DLD1 (cell line): Measurements from ENCODE around the gene BBC3.
"Not testable (repeated sequence)": the region's sequence is repeated elsewhere in the genome, so short reads cannot be mapped to it uniquely, and the experiment has no call there.

Experiments
- in situ Hi-C: cut with HindIII; loops from 2 replicates; pipeline ENCODE4 v1.10.0; 2017; ENCODE audit warnings: low sequenced_read_pairs

Gene BBC3, protein sequence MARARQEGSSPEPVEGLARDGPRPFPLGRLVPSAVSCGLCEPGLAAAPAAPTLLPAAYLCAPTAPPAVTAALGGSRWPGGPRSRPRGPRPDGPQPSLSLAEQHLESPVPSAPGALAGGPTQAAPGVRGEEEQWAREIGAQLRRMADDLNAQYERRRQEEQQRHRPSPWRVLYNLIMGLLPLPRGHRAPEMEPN

DNA sequence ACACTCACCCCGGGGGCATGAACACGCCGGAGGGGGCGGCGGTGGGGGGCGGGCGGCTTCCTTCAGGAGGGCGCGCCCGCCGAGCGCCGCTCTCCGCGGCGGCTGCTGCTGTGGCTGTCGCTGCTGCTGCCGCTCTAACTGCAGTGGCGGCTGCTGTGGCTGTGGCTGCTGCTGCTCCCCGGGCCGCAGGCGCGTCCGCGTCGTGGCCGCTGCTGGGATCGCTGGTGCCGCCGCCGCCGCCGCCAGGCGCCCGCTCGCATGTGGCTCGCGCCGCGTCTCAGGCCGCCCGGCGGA is at the start of gene BBC3:
TSS of gene BBC3 (minus strand) at position 279 of the 294 bp plus-strand sequence. CDS start 2,768 bp downstream, outside the sequence.
- in situ Hi-C loops, result no loop called here

DNA sequence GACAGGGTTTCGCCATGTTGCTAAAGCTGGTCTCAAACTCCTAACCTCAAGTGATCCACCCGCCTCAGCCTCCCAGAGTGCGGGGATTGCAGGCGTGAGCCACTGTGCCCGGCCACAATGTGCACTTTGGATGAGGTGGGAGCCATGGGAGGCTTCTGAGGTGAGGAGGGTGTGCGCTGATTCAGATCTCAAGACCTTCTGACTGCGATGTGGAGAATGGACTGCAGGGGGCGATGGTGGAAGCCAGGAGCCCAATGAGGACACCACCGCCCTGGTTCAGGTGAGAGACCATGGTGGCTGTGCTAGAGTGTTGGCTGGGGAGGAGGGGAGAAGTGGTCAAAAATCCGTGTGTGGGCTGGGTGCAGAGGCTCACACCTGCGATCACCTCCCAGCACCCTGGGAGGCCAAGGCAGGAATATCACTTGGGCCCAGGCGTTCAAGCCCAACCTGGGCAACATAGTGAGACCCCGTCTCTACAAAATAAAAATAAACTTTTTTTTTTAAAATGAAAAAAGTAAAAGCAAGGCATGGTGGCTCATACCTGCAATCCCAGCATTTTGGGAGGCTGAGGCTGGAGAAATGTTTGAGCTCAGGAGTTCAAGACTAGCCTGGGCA is 49.3 kb upstream of the BBC3 start:
- in situ Hi-C loops, result no loop called here

DNA sequence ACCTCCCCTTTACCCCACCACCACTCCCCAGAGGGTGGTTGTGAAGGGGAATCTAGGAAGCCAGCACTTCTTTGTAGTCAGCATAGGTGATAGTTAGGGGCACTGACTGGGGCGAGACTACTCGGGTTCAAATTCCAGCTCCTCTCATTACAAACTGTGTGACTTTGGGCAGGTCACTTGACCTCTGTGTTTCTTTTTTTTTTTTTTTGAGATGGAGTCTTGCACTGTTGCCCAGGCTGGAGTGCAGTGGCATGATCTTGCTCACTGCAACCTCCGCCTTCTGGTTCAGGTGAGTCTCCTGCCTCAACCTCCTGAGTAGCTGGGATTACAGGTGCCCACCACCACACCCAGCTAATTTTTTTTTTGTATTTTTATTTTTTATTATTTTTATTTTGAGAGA is 45.5 kb upstream of the BBC3 start:
- in situ Hi-C loops, result not testable (repeated sequence)

DNA sequence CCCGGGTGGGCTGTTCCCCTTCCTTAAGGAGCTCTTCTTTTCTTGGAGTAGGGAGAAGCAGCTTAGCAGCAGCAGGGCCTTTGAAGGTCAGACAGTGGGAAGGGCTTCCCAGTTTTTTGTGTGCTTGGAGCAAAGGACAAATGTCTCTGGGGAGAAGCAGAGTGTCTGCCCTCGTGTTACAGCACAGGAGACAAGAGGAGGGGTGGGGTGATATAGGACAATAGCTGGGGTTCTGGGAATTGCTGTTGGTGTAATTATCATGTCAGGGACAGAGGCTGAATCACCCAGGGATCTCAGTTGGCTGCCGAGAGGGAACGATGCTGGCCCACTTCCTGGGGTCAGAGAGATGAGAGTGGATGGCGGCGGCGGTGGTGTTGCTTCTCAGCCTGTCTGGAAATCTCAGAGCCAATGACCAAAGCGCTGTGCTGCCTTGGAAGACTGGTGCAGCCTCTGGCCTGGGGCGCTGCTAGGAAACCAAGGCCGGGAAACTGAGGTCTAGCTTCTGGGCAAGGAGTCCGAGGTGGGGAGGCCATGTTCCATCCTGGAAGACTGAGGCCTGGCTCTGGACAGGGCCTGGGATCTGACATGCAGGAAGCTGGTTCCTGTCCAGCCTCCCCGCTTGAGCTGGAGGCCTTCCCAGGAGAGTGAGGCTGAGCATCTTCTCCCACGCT is 44.9 kb upstream of the BBC3 start:
- in situ Hi-C loops, result no loop called here

DNA sequence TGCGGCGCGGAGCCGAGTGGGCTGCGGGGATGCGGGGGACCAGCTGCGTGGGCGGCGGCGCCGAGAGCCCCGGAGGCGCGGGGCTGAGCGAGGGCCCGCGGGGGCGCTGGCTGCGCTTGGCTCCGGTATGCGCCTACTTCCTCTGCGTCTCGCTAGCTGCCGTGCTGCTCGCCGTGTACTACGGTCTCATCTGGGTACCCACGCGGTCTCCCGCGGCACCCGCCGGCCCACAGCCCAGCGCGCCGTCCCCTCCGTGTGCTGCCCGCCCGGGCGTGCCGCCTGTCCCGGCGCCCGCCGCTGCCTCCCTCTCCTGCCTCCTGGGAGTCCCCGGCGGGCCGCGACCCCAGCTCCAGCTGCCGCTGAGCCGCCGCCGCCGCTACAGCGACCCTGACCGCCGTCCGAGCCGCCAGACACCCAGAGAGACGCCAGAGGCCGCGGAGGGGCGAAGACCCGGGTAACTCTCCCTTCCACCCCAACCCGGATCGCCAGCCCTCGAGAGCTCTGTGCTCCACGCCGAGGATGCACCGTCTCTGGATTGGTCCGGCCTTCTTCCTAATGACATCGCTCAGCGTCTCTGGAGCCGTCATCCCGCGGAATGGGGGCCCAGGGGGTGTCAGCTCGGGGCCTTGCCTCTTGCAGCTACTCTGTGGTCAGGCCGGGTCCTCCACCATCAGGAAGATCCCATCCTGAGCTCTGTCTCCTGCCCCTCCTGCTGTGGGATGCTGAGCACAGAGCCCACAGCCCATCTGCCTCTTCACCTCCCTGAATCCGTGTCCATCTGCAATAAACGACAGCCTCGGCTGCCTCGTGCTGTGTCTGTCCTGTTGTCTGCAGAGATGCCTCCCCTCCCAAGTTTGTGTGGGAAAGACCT is 44.1 kb upstream of the BBC3 start:
- in situ Hi-C loops, result no loop called here

DNA sequence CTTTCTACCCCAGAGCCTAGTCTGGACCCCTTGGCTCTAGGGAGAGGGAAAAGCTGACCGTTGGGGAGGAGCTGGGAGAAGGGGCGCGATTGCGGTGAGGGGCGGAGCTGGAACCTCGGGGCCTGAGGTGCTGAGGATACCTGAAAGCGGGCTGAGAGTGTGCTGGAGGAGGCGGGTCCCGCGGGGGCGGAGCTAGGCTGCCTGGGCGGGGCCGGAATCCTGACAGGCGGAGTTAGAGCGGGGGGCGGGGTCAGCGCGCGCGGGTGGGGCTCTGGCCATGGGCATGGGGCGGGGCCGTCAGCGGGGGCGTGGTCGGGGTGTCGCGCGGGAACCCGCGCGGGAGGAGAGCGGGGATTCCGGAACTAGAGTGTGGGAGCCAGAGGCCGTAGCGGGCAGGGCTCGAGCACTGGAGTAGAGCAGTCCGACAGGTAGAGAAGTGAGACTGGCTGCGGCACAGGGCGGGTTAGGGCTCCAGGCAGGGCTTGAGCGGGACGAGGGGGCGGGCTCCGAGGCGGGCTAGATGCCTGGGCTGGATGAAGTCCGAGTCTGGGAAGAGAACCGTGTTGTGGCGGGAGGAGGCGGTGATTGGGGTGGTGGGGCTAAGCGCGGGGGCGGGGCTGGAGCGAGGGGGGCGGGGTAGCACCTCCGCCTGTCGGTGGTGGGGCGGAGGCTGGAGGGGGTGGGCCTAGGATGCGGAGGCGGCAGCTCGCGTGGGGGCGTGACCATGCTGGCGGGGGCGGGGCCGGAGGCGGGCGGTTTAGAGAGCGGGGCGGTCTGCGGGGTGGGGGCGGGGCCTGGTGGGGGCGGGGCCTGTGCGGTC is 43.3 kb upstream of the BBC3 start, which contains the start of gene INAFM1:
TSS of gene INAFM1 (plus strand) at position 815 of the 820 bp plus-strand sequence. CDS start 35 bp downstream, outside the sequence.
- in situ Hi-C loops, result no loop called here

DNA sequence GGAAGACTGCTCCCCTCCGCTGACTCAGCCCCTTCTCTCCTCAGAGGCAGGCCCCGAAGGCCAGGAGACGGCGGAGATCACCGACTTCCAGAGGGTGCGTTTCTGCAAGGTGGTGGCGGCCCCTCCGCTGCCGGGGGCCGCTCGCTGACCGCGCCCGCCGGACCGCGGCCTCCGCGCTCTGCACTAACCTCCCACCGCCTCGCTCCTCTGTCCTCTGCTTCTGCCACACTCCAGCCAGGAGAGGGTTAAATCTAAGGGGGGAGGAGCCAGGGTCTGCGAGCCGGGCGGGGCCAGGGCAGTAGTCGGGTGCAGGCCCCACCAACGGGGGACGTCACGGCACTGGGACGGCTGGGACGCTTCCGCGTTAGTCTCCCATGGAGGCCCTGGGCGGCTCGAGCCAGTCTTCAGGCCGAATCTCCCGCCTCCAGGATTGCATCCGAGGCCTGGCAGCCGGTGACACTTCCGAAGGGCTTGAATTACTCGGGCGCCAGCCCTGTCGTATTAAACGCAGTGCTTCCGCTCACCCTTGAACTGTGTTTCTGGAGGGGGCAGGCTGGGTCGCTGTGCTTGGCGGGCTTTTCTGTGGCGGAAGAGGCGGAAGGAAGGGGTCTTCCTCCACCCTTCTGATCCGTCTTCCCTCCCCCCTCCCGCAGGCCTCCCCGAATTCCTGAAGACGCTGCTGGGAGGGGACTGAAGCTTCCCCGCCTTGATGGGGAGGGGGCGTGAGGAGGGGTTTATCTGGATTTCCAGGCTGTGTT is 42.5 kb upstream of the BBC3 start:
- in situ Hi-C loops, result no loop called here

DNA sequence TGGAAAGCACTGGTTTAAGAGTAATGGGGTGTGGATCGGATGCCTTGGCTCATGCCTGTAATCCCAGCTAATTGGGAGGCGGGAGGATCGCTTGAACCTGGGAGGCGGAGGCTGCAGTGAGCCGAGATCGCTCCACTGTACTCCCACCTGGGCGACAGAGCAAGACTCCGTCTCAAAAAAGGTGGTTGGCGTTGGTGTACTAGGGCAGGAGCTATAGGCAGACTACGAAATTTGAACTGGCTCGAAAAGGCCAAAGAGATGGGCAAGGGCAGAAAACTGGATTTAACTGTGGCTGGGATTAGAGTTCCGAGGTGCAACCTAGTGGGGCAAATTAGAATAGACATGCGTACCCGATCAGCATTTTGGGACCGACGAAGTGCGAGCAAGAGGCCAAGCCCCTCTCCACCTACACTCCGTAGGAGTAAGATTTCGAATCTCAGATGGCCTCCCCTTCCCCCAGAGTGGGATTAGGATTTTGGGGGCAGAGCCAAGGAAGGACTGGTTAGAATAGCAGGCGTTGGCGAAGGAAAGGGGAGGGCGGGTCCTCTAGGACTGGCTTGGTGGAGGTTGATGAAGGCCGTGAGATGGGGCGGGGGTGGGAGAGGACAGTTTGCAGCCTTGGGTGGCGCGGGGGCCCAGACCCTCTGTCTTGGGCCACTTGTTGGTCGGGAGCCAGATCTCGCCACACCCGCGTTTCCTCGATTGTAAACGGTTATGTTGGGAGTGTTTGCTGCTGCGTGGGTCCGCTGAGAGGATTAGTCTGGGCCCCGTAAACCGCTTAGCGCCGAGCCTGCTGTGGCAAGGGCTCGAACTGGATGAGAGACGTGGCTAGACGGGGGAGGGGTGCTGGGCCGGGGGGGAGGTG is 41.7 kb upstream of the BBC3 start:
- in situ Hi-C loops, result no loop called here

DNA sequence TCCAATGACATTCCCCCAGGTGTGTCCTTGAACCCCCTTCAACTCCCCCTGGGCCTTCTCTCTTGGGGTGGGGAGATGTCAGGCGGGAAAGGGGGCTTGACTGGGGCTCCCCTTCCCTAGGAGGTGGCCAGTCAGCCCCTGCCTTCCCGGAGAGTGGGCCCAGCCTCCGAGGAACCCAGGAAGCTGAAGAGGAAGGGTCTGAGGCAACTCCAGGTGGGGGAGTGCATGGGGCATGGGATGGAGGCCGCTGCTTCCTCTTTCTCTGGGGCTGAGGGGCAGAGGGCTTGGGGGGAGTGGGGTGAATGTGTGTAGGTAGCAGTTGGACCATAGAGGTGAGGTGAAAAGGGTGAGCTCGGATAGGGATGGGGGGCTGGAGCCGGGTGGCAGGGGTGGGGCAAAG is 41.0 kb upstream of the BBC3 start:
- in situ Hi-C loops, result no loop called here

DNA sequence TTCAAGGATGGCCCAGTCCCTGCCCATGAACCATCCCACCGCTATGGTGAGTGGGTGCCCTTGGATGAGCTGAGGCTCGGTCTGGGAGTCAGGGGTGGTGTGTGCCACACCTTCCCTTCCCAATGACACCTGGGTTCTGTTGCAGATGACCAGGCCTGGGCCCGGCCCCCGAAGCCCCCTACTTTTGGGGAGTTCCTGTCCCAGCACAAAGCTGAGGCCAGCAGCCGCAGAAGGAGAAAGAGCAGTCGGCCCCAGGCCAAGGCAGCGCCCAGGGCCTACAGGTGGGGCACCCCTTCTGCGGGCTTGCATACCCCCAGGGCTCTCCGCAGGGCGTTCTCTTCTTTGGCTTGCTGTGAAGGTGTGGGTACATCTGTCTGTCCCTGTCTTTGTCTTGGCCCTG is 39.4 kb upstream of the BBC3 start:
- in situ Hi-C loops, result no loop called here

DNA sequence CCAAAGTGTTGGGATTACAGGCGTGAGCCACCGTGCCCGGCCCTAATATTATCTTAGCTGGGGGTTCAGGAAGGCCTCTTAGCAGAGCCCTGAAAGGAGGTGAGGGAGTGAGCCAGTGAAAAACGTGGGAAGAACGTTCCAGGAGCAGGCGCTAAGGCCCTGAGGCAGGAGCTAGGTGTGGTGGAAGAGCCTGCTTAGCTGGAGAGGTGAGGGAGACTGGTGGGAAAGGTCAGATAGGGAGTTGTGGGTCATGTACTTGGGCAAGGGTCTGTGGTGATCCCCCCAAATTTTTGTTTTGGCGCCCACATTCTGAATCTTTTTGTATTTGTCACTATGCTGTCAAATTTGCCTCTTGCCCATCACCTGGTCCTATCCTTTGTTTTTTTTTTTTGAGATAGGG is 38.6 kb upstream of the BBC3 start:
- in situ Hi-C loops, result no loop called here

DNA sequence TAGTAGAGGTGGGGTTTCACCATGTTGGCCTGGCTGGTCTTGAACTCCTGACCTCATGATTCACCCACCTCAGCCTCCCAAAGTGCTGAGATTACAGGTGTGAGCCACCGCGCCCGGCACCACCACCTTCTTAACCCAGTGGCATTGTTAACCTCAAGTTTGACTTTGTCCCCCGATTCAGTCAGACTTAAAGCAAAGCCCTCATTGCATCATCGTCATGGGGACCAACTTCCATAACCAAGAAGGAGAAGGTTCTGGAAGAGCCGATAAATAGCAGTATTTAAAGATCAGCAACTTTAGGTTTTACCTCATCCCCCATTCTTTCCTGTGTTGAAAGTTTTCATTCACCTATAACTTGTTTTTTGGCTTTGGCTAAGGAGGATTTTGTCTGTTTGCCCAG is 37.0 kb upstream of the BBC3 start:
- in situ Hi-C loops, result no loop called here

DNA sequence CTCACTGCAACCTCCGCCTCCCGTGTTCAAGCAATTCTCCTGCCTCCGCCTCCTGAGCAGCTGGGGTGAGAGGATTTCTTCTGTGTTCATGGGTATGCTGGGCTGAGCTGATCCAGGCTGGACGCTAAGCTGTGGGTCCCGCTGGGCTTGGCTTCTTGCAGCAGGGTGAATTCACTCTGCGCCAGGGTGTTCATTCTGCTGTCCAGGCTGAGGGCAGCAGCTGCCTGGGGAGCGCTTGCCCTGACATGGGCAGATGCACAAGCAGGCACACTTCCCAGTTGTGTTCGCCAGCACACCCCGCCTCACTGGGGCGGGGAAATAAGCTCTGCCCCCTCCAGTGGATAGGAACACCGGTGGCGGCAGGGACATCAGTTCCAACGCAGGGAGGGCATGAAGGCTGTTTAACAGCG is 36.4 kb upstream of the BBC3 start:
- in situ Hi-C loops, result no loop called here

DNA sequence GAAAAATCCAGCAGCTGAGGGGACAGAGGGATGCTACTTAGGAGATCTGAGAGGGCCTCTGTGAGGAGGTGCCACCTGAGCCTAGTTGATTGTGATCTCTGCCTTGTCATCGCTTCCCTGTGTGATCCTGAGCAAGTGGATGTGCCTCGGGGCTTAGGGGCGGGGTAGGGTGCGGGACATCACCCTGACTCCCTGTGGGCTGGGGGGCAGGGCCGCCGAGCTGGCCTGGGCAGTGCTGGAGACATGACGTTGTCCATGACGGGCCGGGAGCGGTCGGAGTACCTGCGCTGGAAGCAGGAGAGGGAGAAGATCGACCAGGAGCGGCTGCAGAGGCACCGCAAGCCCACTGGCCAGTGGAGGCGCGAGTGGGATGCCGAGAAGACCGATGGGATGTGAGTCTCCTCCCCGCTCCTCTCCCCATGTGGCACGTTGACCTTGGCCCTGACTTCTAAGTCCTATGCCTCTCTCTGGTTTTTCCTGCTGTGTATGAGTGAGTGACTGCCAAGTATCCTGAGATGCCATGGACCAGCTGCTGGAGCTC is 35.5 kb upstream of the BBC3 start:
- in situ Hi-C loops, result no loop called here

DNA sequence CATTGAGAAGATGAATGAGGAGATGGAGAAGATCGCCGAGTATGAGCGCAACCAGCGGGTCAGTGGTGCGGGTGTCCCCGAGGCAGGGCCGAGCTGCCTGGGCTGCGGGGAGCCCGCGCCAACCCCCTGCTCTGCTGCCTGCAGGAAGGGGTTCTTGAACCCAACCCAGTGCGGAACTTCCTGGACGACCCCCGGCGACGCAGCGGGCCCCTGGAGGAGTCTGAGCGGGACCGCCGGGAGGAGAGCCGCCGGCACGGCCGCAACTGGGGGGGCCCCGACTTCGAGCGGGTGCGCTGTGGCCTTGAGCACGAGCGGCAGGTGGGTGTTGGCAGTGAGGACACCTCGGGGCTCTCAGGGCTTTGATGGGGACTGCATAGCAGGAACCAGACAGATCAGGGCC is 33.6 kb upstream of the BBC3 start:
- in situ Hi-C loops, result no loop called here

DNA sequence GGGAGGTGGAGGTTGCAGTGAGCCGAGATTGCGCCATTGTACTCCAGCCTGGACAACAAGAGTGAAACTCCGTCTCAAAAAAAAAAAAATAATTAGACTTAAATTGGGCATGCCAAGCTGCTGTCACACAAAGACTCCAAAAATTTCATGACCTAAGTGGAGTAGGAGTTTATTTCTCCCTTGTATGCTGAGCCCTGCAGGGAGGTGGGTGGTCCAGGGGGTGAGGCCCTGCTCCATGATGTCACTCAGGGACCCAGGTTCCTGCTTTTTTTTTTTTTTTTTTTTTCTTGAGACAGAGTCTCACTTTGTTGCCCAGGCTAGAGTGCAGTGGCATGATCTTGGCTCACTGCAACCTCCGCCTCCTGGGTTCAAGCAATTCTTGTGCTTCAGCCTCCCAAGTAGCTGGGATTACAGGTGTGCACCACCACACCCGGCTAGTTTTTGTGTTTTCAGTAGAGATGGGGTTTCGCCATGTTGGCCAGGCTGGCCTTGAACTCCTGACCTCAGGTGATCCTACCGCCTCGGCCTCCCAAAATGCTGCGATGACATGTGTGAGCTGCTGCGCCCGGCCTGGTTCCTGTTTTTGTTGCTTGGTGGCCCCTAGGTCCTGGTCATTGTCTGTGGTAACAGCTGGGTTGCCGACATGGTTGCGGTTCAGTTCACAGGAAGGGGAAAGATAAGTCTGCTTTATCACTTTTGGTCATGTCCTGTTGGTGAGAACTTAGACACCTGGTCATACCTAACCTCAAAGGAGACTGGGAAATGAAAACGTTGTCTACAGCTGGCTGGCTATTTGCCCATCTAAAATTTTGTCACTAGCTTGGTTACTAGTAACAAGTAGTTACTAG is 31.2 kb upstream of the BBC3 start:
- in situ Hi-C loops, result not testable (repeated sequence)

DNA sequence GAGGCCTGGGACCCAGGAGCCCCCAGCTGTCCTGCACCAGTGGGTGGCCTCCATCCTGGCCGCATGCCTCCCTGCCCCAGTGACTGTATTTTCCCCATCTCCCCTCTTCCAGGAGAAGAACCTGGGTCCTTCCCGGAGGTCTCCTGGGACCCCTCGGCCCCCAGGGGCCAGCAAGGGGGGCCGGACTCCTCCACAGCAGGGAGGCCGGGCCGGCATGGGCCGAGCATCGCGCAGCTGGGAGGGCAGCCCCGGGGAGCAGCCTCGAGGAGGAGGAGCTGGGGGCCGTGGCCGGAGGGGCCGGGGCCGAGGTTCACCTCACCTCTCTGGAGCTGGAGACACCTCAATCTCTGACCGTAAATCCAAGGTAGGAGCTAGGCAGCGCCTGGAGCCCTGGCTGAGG is 29.5 kb upstream of the BBC3 start:
- in situ Hi-C loops, result no loop called here
